Smooth muscle cell (in vitro differentiated cells): ENCODE data around the gene FOXS1. TPM values are rescaled to one million over a fixed set of nuclear protein-coding genes. Genes with fewer than 3 reads are reported as not detected.

Experiments
- DNase-seq: peaks from one replicate; lab custom pipeline; 2025; ENCODE audit not compliant: unreplicated experiment; lab: John Stamatoyannopoulos, UW
- H2AFZ ChIP-seq: fragments of 200-600 bp; sonication (generic); 2 replicates; pipeline ENCODE4 v1.6.0; 2016; ENCODE audit warnings: antibody characterized with exemption, low read depth, mild to moderate bottlenecking
- H3F3A ChIP-seq: fragments of 200-600 bp; sonication (generic); 2 replicates; pipeline ENCODE4 v1.6.0; 2017; ENCODE audit warnings: antibody characterized with exemption, low read depth
- H3K27ac ChIP-seq: fragments of 200-600 bp; sonication (generic); 2 replicates; pipeline ENCODE4 v1.5.1; 2016; ENCODE audit warnings: low read depth, mild to moderate bottlenecking
- H3K27me3 ChIP-seq: fragments of 200-600 bp; sonication (generic); 2 replicates; pipeline ENCODE4 v1.6.1; 2016; ENCODE audit warnings: low read depth, mild to moderate bottlenecking
- H3K36me3 ChIP-seq: fragments of 200-600 bp; sonication (generic); 2 replicates; pipeline ENCODE4 v1.5.1; 2016; ENCODE audit warnings: low read depth
- H3K4me1 ChIP-seq: fragments of 200-600 bp; sonication (generic); 2 replicates; pipeline ENCODE4 v1.5.1; 2016; ENCODE audit warnings: low read depth
- H3K4me2 ChIP-seq: fragments of 200-600 bp; sonication (generic); 2 replicates; pipeline ENCODE4 v1.6.0; 2016; ENCODE audit warnings: mild to moderate bottlenecking
- H3K4me3 ChIP-seq: fragments of 200-600 bp; sonication (generic); 2 replicates; pipeline ENCODE4 v1.5.1; 2016; ENCODE audit warnings: mild to moderate bottlenecking
- H3K79me2 ChIP-seq: fragments of 200-600 bp; sonication (generic); 2 replicates; pipeline ENCODE4 v1.6.0; 2016; ENCODE audit warnings: low read depth, mild to moderate bottlenecking
- H3K9ac ChIP-seq: fragments of 200-600 bp; sonication (generic); 2 replicates; pipeline ENCODE4 v1.6.0; 2016; ENCODE audit warnings: low read depth
- H3K9me3 ChIP-seq: fragments of 200-600 bp; sonication (generic); replicated peaks from 2 replicates; pipeline ENCODE4 v1.5.1; 2016; ENCODE audit warnings: low read depth
- H4K20me1 ChIP-seq: fragments of 200-600 bp; sonication (generic); 2 replicates; pipeline ENCODE4 v1.6.0; 2016; ENCODE audit warnings: low read depth
- WGBS: methylation state at CpG from one replicate; pipeline ENCODE4 v1.1.7; 2016; ENCODE audit warnings: low lambda C conversion rate; 5-methylcytosine and 5-hydroxymethylcytosine counted together
- polyA plus RNA-seq: library from polyadenylated mRNA; unstranded; fragments of >200 nt; fragmentation: Nextera tagmentation; extraction: Ambion mirVana; gene quantifications from 2 replicates; pipeline ENCODE4 v1.2.1, GENCODE V29; 2016
- total RNA-seq: library from RNA; depleted of rRNA; stranded (reverse); fragments of >200 nt; gene quantifications from 2 replicates; pipeline ENCODE4 v1.2.3, GENCODE V29; 2014
- TF ChIP-seq, protein P1 (sequence below): fragments of 200-600 bp; sonication (generic); IDR thresholded peaks from 2 replicates; pipeline ENCODE4 v1.5.1; 2017; ENCODE audit warnings: borderline replicate concordance, mild to moderate bottlenecking, antibody characterized with exemption; ENCODE audit not compliant: insufficient read depth, poor library complexity, severe bottlenecking

The FOXS1 gene
- total and polyA plus RNA-seq, 2 experiments from 2014 or later, result 0.09 to 3.3 TPM

DNA sequence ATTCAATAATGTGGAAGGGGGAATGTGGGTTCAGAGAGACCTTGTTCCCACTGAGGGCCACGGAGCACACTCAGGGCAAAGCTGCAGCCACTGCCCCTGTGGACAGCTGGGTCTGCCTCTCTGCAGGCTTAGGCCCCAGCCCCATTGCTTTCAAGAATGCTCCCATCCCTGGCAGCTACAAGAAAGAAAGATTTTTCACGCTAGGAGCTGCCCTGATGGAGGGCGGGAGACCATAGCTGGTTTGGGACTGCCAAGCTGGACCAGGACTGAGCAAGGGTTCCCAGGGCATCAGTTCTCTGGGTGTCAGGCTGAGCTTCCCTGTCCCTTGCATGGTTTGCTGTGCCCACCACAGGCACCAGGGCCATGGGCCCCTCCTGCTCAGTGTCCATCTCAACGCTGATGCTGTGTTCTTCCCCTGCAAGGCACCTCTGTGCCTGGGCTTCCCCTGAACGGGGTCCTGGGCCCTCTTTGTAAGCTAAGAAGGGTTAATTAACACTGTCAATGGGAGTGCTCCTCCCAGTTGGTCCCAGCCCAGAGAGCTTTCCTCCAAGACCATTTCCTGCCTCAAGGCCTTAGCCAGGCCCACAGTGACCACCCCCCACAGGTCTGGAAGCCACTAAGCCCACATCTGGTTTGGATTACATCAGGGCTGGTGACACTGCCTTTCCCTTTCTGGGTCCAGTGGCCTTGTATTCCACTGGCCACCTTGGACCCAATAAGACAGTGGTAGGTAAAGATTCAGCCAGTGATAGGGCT lies 8.4 kb downstream of the FOXS1 start:
- TF ChIP-seq, protein P1, sequence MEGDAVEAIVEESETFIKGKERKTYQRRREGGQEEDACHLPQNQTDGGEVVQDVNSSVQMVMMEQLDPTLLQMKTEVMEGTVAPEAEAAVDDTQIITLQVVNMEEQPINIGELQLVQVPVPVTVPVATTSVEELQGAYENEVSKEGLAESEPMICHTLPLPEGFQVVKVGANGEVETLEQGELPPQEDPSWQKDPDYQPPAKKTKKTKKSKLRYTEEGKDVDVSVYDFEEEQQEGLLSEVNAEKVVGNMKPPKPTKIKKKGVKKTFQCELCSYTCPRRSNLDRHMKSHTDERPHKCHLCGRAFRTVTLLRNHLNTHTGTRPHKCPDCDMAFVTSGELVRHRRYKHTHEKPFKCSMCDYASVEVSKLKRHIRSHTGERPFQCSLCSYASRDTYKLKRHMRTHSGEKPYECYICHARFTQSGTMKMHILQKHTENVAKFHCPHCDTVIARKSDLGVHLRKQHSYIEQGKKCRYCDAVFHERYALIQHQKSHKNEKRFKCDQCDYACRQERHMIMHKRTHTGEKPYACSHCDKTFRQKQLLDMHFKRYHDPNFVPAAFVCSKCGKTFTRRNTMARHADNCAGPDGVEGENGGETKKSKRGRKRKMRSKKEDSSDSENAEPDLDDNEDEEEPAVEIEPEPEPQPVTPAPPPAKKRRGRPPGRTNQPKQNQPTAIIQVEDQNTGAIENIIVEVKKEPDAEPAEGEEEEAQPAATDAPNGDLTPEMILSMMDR, result no peak
- H3K9me3 ChIP-seq, result no peaks in the 10 kb centered on the region
- H3K4me2 ChIP-seq, result peak overlapping the region; percentile 37
- H3K27ac ChIP-seq, result peak overlapping the region; percentile 18
- no peak overlapping the region for H3K4me3 ChIP-seq
- no peak for DNase-seq
- peaks cover 26% of the 10 kb centered on the region for H3K4me1 ChIP-seq
- H3K27me3 ChIP-seq, result no peaks in the 10 kb centered on the region
- H4K20me1 ChIP-seq, result no peaks in the 10 kb centered on the region
- H3K36me3 ChIP-seq, result no peaks in the 10 kb centered on the region
- H3F3A ChIP-seq, result peaks cover 32% of the 10 kb centered on the region
- WGBS, result 72% methylated on average over 5 of the region's 5 CpGs
- H3K9ac ChIP-seq, result no peak overlapping the region
- H3K79me2 ChIP-seq, result no peaks in the 10 kb centered on the region
- no peak overlapping the region for H2AFZ ChIP-seq

DNA sequence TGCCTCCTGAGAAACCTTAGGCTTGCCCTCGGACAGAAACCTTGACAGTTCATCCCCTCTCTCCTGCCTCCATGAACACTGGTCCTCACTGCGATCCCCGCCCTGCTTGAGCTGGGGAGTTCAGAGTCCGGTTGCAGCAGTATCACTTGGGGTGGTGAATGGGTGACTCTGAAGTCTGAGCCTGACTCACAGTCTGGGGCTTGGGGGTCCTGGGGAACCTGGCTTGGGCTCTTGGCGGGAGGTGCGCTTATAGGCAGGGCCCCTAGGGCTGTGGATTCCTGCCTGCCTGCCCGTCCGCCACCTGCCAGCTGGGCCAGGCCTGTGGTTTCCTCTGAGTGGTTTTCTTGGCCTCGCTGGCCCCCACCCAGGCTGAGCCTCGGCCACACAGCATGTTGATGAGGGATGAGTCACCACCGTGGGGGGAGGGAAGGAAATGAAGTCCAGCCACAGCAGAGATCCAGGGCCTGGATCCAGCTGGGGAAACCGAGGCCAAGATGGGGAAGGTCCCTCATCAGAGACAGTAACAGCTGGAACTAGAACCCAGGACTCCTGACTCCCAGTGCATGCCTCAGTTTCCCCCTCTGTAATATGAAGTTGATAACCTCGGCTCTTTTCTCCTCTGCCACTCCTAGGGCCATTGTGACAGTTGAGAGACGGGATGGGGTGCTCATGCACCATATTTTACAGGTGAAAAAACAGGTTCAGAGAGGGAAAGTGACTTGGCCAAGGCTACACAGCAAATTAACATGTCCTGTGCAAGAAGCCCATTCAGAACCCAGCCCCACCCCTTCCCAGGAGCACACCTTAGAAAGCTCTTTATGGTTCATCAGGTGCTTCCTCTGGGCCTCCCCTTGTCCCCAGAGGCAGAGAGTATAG lies 9.2 kb downstream of the FOXS1 start:
- Histone ChIP-seq H3F3A (peaks cover 32% of the 10 kb centered on the region), H3K9me3 (no peaks in the 10 kb centered on the region), H3K4me1 (peaks cover 24% of the 10 kb centered on the region), H3K9ac (no peak overlapping the region), H3K36me3 (no peaks in the 10 kb centered on the region), H2AFZ (no peak overlapping the region), H4K20me1 (no peaks in the 10 kb centered on the region), H3K27me3 (no peaks in the 10 kb centered on the region), H3K4me2 (peak overlapping the region; percentile 37), H3K27ac (no peak overlapping the region), H3K4me3 (no peak overlapping the region), H3K79me2 (no peaks in the 10 kb centered on the region)
- DNase-seq, result peak; percentile 20
- WGBS, result 38% methylated on average over 14 of the region's 14 CpGs
- TF ChIP-seq, protein P1, result no peak

DNA sequence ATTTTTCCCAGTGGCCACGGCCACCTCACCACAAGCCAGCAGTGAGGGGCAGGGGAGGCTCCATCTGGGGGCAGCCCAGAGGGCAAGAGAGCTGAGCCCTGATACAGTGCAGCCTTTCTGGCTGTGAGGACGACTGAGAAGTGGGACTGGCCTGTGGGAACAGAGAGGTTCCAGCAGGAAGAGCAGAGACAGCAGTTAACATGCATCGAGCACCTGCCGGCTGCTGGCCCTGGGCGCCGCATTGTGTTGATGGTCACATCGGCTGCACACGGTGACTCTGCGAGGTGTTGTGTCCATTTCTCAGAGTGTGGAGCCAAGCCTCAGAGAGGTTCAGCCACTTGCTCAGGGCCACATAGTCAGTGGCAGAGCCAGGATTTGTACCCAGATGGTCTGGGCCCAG lies 9.8 kb downstream of the FOXS1 start:
- H3K27me3 ChIP-seq, result no peaks in the 10 kb centered on the region
- no peaks in the 10 kb centered on the region for H3K9me3 ChIP-seq
- H3K9ac ChIP-seq, result no peak overlapping the region
- H3K36me3 ChIP-seq, result no peaks in the 10 kb centered on the region
- no peak for DNase-seq
- H3K4me3 ChIP-seq, result no peak overlapping the region
- H4K20me1 ChIP-seq, result no peaks in the 10 kb centered on the region
- TF ChIP-seq, protein P1, result no peak
- H3K4me1 ChIP-seq, result peaks cover 21% of the 10 kb centered on the region
- no peak overlapping the region for H2AFZ ChIP-seq
- 79% methylated on average over 9 of the region's 9 CpGs for WGBS
- no peaks in the 10 kb centered on the region for H3K79me2 ChIP-seq
- peaks cover 32% of the 10 kb centered on the region for H3F3A ChIP-seq
- H3K4me2 ChIP-seq, result no peak overlapping the region
- H3K27ac ChIP-seq, result no peak overlapping the region
